ENCODE data around the gene BTBD6. TPM values are rescaled to one million over a fixed set of nuclear protein-coding genes. Genes with fewer than 3 reads are reported as not detected.

BTBD6 gene
- total and polyA plus RNA-seq, 2 donors from 2014 or later = 33.3 to 38.9 TPM

- no peak for DNase-seq
Observed at GRCh38 chr14:105208738-105209075, 39.6 kb upstream of the BTBD6 start.

DNA sequence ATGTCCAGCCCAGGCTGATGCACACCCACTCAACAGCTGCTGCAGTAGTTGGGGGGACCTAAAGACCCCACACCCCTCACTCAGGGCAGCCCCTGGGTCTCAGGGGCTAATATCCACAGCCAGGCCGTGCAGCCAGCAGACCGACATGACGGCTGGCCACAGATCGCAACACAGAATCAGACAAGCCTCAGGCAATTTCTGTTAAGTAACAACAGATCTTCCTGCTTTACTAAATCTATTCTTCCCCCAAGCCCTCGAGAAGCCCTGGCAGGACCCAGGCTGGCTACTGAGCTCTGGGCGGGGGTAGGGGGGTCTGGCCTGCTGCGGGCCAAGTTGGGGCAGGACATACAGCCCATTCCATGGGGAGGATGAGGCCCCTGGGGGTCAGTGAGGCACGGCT lies 39.2 kb upstream of the BTBD6 start:
- TF ChIP-seq, protein P1, sequence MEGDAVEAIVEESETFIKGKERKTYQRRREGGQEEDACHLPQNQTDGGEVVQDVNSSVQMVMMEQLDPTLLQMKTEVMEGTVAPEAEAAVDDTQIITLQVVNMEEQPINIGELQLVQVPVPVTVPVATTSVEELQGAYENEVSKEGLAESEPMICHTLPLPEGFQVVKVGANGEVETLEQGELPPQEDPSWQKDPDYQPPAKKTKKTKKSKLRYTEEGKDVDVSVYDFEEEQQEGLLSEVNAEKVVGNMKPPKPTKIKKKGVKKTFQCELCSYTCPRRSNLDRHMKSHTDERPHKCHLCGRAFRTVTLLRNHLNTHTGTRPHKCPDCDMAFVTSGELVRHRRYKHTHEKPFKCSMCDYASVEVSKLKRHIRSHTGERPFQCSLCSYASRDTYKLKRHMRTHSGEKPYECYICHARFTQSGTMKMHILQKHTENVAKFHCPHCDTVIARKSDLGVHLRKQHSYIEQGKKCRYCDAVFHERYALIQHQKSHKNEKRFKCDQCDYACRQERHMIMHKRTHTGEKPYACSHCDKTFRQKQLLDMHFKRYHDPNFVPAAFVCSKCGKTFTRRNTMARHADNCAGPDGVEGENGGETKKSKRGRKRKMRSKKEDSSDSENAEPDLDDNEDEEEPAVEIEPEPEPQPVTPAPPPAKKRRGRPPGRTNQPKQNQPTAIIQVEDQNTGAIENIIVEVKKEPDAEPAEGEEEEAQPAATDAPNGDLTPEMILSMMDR (IDR thresholded peaks at IDR 0.05; ENCODE audit: borderline replicate concordance, extremely low read depth, insufficient read depth) = no peak
- H3K4me3 ChIP-seq (ENCODE audit: low read length in 3 of 3) = no peak overlapping the region

More at GRCh38 chr14:105208738-105209075, 39.6 kb upstream of the BTBD6 start:
- Histone ChIP-seq H3K27me3 (ENCODE audit: control insufficient read depth, insufficient read depth, low read length) (no peaks in the 10 kb centered on the region), H3K4me3 (ENCODE audit: low read length in 3 of 3) (no peak overlapping the region), H3K9ac (ENCODE audit: low read length in 3 of 3) (no peak overlapping the region), H3K4me1 (ENCODE audit: control insufficient read depth in 2 of 3, insufficient read depth in 2 of 3, low read depth in 1 of 3, low read length in 3 of 3) (peaks cover 0 to 25% (median 6%) of the 10 kb centered on the region in 3 donors), H3K36me3 (ENCODE audit: control insufficient read depth in 2 of 3, insufficient read depth in 3 of 3, low read length in 3 of 3) (peaks cover 0 to 5% (median 0%) of the 10 kb centered on the region in 3 donors), H3K9me3 (ENCODE audit: control insufficient read depth in 2 of 3, insufficient read depth in 1 of 3, low read length in 3 of 3) (no peaks in the 10 kb centered on the region), H3K27ac (ENCODE audit: low read depth in 2 of 2, low read length in 2 of 2) (no peak overlapping the region)
- TF ChIP-seq, protein P1 (IDR thresholded peaks at IDR 0.05; ENCODE audit: borderline replicate concordance, extremely low read depth, insufficient read depth) = no peak
- no peak for FAIRE-seq
- intact Hi-C loops (cut with DNase I) = no loop called here

GRCh38 chr14:105209646-105210045 lies 38.7 kb upstream of the BTBD6 start:
- no peak for DNase-seq
- peaks cover 0 to 5% (median 0%) of the 10 kb centered on the region in 3 donors for H3K36me3 ChIP-seq (ENCODE audit: control insufficient read depth in 2 of 3, insufficient read depth in 3 of 3, low read length in 3 of 3)
- intact Hi-C loops (cut with DNase I) = no loop called here

More for the DNA sequence above, 39.2 kb upstream of the BTBD6 start:
- H3K9me3 ChIP-seq (ENCODE audit: control insufficient read depth in 2 of 3, insufficient read depth in 1 of 3, low read length in 3 of 3) = no peaks in the 10 kb centered on the region
- intact Hi-C loops (cut with DNase I) = no loop called here
- H3K27ac ChIP-seq (ENCODE audit: low read depth in 2 of 2, low read length in 2 of 2) = no peak overlapping the region
- H3K27me3 ChIP-seq (ENCODE audit: control insufficient read depth, insufficient read depth, low read length) = no peaks in the 10 kb centered on the region
- H3K36me3 ChIP-seq (ENCODE audit: control insufficient read depth in 2 of 3, insufficient read depth in 3 of 3, low read length in 3 of 3) = peaks cover 0 to 5% (median 0%) of the 10 kb centered on the region in 3 donors
- H3K4me1 ChIP-seq (ENCODE audit: control insufficient read depth in 2 of 3, insufficient read depth in 2 of 3, low read depth in 1 of 3, low read length in 3 of 3) = peaks cover 0 to 21% (median 6%) of the 10 kb centered on the region in 3 donors
- DNase-seq (no peak), FAIRE-seq (no peak)
- no peak overlapping the region for H3K9ac ChIP-seq (ENCODE audit: low read length in 3 of 3)

More at GRCh38 chr14:105209646-105210045, 38.7 kb upstream of the BTBD6 start:
- TF ChIP-seq, protein P1 (IDR thresholded peaks at IDR 0.05; ENCODE audit: borderline replicate concordance, extremely low read depth, insufficient read depth) = no peak
- Histone ChIP-seq H3K4me3 (ENCODE audit: low read length in 3 of 3) (no peak overlapping the region), H3K9me3 (ENCODE audit: control insufficient read depth in 2 of 3, insufficient read depth in 1 of 3, low read length in 3 of 3) (no peaks in the 10 kb centered on the region), H3K27me3 (ENCODE audit: control insufficient read depth, insufficient read depth, low read length) (no peaks in the 10 kb centered on the region), H3K4me1 (ENCODE audit: control insufficient read depth in 2 of 3, insufficient read depth in 2 of 3, low read depth in 1 of 3, low read length in 3 of 3) (peaks cover 0 to 16% (median 6%) of the 10 kb centered on the region in 3 donors), H3K9ac (ENCODE audit: low read length in 3 of 3) (no peak overlapping the region), H3K27ac (ENCODE audit: low read depth in 2 of 2, low read length in 2 of 2) (no peak overlapping the region)
- FAIRE-seq = no peak

Measured in kidney (tissue), 14 donors.